HepG2 (cell line): Measurements from ENCODE around the gene ELP1. TPM values are rescaled to one million over a fixed set of nuclear protein-coding genes. Genes with fewer than 3 reads are reported as not detected.

Experiments used
- ATAC-seq: fragments of 200-7000 bp; cut with Tn5 transposase; 3 replicates; pipeline ENCODE4 v1.9.1; 2020; ENCODE audit warnings: mild to moderate bottlenecking, moderate library complexity
- BruUV-seq: library from RNA; stranded (reverse); fragments of 400-500 nt; replicated peaks from 2 replicates; lab custom pipeline; 2021; lab: Mats Ljungman, UMichigan
- CTCF ChIA-PET: fragments of 300-600 bp; formaldehyde crosslinking; extraction: SDS; loops from one replicate; lab custom pipeline; 2021; ENCODE audit warnings: low total read pairs, inconsistent platforms, low intra/inter-chr PET ratio; lab: Yijun Ruan, JAX
- POLR2A ChIA-PET: fragments of 350-600 bp; sonication (Branson Sonifier 250); formaldehyde crosslinking; loops from one replicate; lab custom pipeline; 2020; ENCODE audit warnings: antibody characterized with exemption, inconsistent platforms; lab: Yijun Ruan, JAX
- DNase-seq: peaks from one replicate; pipeline ENCODE4 v3.0.0-alpha.2; 2015; ENCODE audit warnings: low spot score
- FAIRE-seq: peaks from 3 replicates; lab custom pipeline; 2011; peaks lifted over from hg19 to GRCh38; lab: Jason Lieb, UNC
- H2AFZ ChIP-seq: one replicate; pipeline ENCODE4 v1.6.1; 2011; ENCODE audit warnings: low read length, inconsistent platforms
- H3K27ac ChIP-seq: fragments of 300-600 bp; 3 replicates; pipeline ENCODE4 v1.8.0; 2011; ENCODE audit warnings: mixed run types, mild to moderate bottlenecking, mixed read lengths, low read length, inconsistent platforms; ENCODE audit not compliant: insufficient read depth; ENCODE audit errors: extremely low read length
- H3K27me3 ChIP-seq, 2 experiments: fragments of 200-600 bp in 1 of 2; 2 replicates in 1 of 2; 3 replicates in 1 of 2; pipeline versions ENCODE4 v1.6.0 to v1.8.0; 2011; ENCODE audit warnings: low read length in 2 of 2, mild to moderate bottlenecking in 2 of 2, moderate library complexity in 2 of 2, inconsistent platforms in 1 of 2; ENCODE audit not compliant: insufficient read depth in 2 of 2, control insufficient read depth in 1 of 2
- H3K36me3 ChIP-seq, 2 experiments: fragments of 200-600 bp in 1 of 2; replicated peaks in 1 of 2; 2 replicates in 1 of 2; 3 replicates in 1 of 2; pipeline versions ENCODE4 v1.5.1 to v1.8.0; 2011; ENCODE audit warnings: low read length in 2 of 2, inconsistent platforms in 1 of 2; ENCODE audit not compliant: insufficient read depth in 2 of 2, control insufficient read depth in 1 of 2
- H3K4me1 ChIP-seq: 2 replicates; pipeline ENCODE4 v1.5.1; 2012; ENCODE audit warnings: low read length, inconsistent platforms; ENCODE audit not compliant: insufficient read depth
- H3K4me2 ChIP-seq: 2 replicates; pipeline ENCODE4 v1.6.0; 2011; ENCODE audit warnings: low read depth, low read length, inconsistent platforms
- H3K4me3 ChIP-seq, 3 experiments: fragments of 200-600 bp in 1 of 3; sonication (generic), shearing (Covaris generic) in 1 of 3; replicated peaks in 1 of 3; 2 replicates each; pipeline ENCODE4 v1.5.1; 2011 to 2016; ENCODE audit warnings: low read length in 3 of 3, inconsistent platforms in 2 of 3, low read depth in 2 of 3, mild to moderate bottlenecking in 2 of 3, control low read depth in 1 of 3, mixed read lengths in 1 of 3; ENCODE audit not compliant: insufficient read depth in 1 of 3
- H3K79me2 ChIP-seq: one replicate; pipeline ENCODE4 v1.6.1; 2011; ENCODE audit warnings: low read length, inconsistent platforms; ENCODE audit not compliant: insufficient read depth
- H3K9ac ChIP-seq: 2 replicates; pipeline ENCODE4 v1.6.0; 2011; ENCODE audit warnings: mild to moderate bottlenecking, low read depth, low read length, inconsistent platforms; ENCODE audit not compliant: insufficient read depth
- H3K9me3 ChIP-seq: 2 replicates; pipeline ENCODE4 v1.5.1; 2012; ENCODE audit warnings: mild to moderate bottlenecking, low read length
- H4K20me1 ChIP-seq: 2 replicates; pipeline ENCODE4 v1.6.0; 2011; ENCODE audit warnings: inconsistent platforms, mild to moderate bottlenecking, low read length, moderate library complexity; ENCODE audit not compliant: insufficient read depth
- KLF11 ChIP-seq: IDR thresholded peaks from 2 replicates; pipeline ENCODE4 v1.6.1; 2016; ENCODE audit warnings: missing compliant biosample characterization
- MIXL1 ChIP-seq: IDR thresholded peaks from 2 replicates; pipeline ENCODE4 v1.6.1; 2016
- RXRB ChIP-seq: IDR thresholded peaks from 2 replicates; pipeline ENCODE4 v1.6.1; 2016; ENCODE audit warnings: borderline replicate concordance, missing genetic modification reagents, missing compliant biosample characterization
- SNAPC2 ChIP-seq: sonication (generic); formaldehyde crosslinking; IDR thresholded peaks from 2 replicates; pipeline ENCODE4 v1.8.1; 2022; ENCODE audit warnings: mild to moderate bottlenecking, missing genetic modification reagents
- STAG1 ChIP-seq: sonication (generic); formaldehyde crosslinking; IDR thresholded peaks from 2 replicates; pipeline ENCODE4 v1.4.0; 2020; ENCODE audit warnings: missing genetic modification reagents
- SYNCRIP ChIP-seq: fragments of 200-400 bp; formaldehyde crosslinking; IDR thresholded peaks from 2 replicates; pipeline ENCODE4 v1.6.1; 2018; ENCODE audit warnings: mild to moderate bottlenecking, low read depth, low read length; ENCODE audit not compliant: insufficient read depth
- TEF ChIP-seq: sonication (generic); formaldehyde crosslinking; IDR thresholded peaks from 2 replicates; pipeline ENCODE4 v1.5.0; 2020; ENCODE audit warnings: missing genetic modification reagents
- ZBTB43 ChIP-seq: sonication (generic); formaldehyde crosslinking; conservative IDR thresholded peaks from 2 replicates; pipeline ENCODE4 v1.4.0; 2020; ENCODE audit warnings: missing genetic modification reagents
- ZMYM3 ChIP-seq: sonication (generic); formaldehyde crosslinking; IDR thresholded peaks from 2 replicates; pipeline ENCODE4 v1.5.1; 2020; ENCODE audit warnings: mild to moderate bottlenecking, missing genetic modification reagents
- ZNF17 ChIP-seq: sonication (generic); formaldehyde crosslinking; IDR thresholded peaks from 2 replicates; pipeline ENCODE4 v1.5.0; 2020; ENCODE audit warnings: mild to moderate bottlenecking, missing genetic modification reagents
- ZNF263 ChIP-seq: sonication (generic); formaldehyde crosslinking; IDR thresholded peaks from 2 replicates; pipeline ENCODE4 v1.4.0; 2020; ENCODE audit warnings: missing genetic modification reagents
- ZNF644 ChIP-seq: IDR thresholded peaks from 2 replicates; pipeline ENCODE4 v1.6.1; 2016; ENCODE audit warnings: low read depth
- ZNF83 ChIP-seq: sonication (generic); formaldehyde crosslinking; IDR thresholded peaks from 2 replicates; pipeline ENCODE4 v1.4.0; 2020; ENCODE audit warnings: missing genetic modification reagents, mild to moderate bottlenecking, borderline replicate concordance
- WGBS: methylation state at CpG from one replicate; pipeline ENCODE4 v1.1.6; 2017; ENCODE audit warnings: low lambda C conversion rate; 5-methylcytosine and 5-hydroxymethylcytosine counted together
- in situ Hi-C: cut with HindIII; loops from 2 replicates; pipeline ENCODE4 v1.10.0; 2017; ENCODE audit warnings: low pct_unique_long_range_greater_than_20kb; ENCODE audit not compliant: extremely low pct_ligation_motif_present
- intact Hi-C: fragments of 100-400 bp; cut with micrococcal nuclease; formaldehyde crosslinking; loops from one replicate; pipeline ENCODE4 v1.10.0; 2022; ENCODE audit not compliant: unreplicated experiment
- polyA plus RNA-seq, 8 experiments: library from polyadenylated mRNA; depleted of rRNA in 3 of 8; stranded (reverse) in 7 of 8; unstranded in 1 of 8; fragments of >200 nt; fragmentation: Illumina TruSeq in 4 of 8; extraction: Trizol in 4 of 8; gene quantifications; 2 replicates each; pipeline versions ENCODE4 v1.2.1 to v1.2.3, GENCODE V29; 2011 to 2016; ENCODE audit warnings: low read depth in 4 of 8, missing spikeins in 1 of 8, mixed read lengths in 1 of 8; ENCODE audit not compliant: insufficient read depth in 1 of 8
- total RNA-seq, 5 experiments: library from RNA; depleted of rRNA; stranded (reverse); fragments of >200 nt; fragmentation: Illumina TruSeq; extraction: Trizol; gene quantifications; 2 replicates each; pipeline ENCODE4 v1.2.3, GENCODE V29; 2016; ENCODE audit warnings: low read depth in 1 of 5
- TF ChIP-seq, protein P1 (sequence below): sonication (generic); formaldehyde crosslinking; IDR thresholded peaks from one replicate; pipeline ENCODE4 v1.5.1; 2020; ENCODE audit warnings: mild to moderate bottlenecking, missing genetic modification reagents; ENCODE audit errors: not compliant biosample characterization
- TF ChIP-seq, protein P2 (sequence below): sonication (generic); formaldehyde crosslinking; conservative IDR thresholded peaks from 2 replicates; pipeline ENCODE4 v1.8.0; 2022; ENCODE audit warnings: mild to moderate bottlenecking, moderate library complexity, missing genetic modification reagents

Gene ELP1
- total and polyA plus RNA-seq, 2 of the 13 experiments (the other 11 are each of a cell fraction or from before 2014, with no cell fraction given), result 157 to 275 TPM

- WGBS, result 63% methylated on average over 2 of the region's 2 CpGs
- Histone ChIP-seq H2AFZ (no peak overlapping the region), H3K27me3 (no peaks in the 10 kb centered on the region), H3K4me1 (peaks cover 33% of the 10 kb centered on the region), H4K20me1 (no peaks in the 10 kb centered on the region), H3K9ac (no peak overlapping the region), H3K9me3 (no peaks in the 10 kb centered on the region), H3K36me3 (no peaks in the 10 kb centered on the region), H3K79me2 (no peaks in the 10 kb centered on the region), H3K4me3 (no peak overlapping the region), H3K27ac (no peak overlapping the region), H3K4me2 (no peak overlapping the region)
- BruUV-seq, result no TSS peak
- intact Hi-C loops, result no loop called here
- no peak for FAIRE-seq
- in situ Hi-C loops, result no loop called here
- no peak for ATAC-seq
- POLR2A ChIA-PET, result no interaction called here
- CTCF ChIA-PET, result no interaction called here
- DNase-seq, result no peak
- TF ChIP-seq SNAPC2 (CRISPR knock-in tag) (no peak), ZNF263 (CRISPR knock-in tag) (no peak), SYNCRIP (no peak), MIXL1 (CRISPR knock-in tag) (no peak), RXRB (CRISPR knock-in tag) (no peak), ZBTB43 (no peak), KLF11 (CRISPR knock-in tag) (no peak), ZNF83 (CRISPR knock-in tag) (no peak), STAG1 (no peak), ZNF17 (no peak), ZMYM3 (CRISPR knock-in tag) (no peak), ZNF644 (CRISPR knock-in tag) (no peak), TEF (no peak)
- TF ChIP-seq, protein P1, sequence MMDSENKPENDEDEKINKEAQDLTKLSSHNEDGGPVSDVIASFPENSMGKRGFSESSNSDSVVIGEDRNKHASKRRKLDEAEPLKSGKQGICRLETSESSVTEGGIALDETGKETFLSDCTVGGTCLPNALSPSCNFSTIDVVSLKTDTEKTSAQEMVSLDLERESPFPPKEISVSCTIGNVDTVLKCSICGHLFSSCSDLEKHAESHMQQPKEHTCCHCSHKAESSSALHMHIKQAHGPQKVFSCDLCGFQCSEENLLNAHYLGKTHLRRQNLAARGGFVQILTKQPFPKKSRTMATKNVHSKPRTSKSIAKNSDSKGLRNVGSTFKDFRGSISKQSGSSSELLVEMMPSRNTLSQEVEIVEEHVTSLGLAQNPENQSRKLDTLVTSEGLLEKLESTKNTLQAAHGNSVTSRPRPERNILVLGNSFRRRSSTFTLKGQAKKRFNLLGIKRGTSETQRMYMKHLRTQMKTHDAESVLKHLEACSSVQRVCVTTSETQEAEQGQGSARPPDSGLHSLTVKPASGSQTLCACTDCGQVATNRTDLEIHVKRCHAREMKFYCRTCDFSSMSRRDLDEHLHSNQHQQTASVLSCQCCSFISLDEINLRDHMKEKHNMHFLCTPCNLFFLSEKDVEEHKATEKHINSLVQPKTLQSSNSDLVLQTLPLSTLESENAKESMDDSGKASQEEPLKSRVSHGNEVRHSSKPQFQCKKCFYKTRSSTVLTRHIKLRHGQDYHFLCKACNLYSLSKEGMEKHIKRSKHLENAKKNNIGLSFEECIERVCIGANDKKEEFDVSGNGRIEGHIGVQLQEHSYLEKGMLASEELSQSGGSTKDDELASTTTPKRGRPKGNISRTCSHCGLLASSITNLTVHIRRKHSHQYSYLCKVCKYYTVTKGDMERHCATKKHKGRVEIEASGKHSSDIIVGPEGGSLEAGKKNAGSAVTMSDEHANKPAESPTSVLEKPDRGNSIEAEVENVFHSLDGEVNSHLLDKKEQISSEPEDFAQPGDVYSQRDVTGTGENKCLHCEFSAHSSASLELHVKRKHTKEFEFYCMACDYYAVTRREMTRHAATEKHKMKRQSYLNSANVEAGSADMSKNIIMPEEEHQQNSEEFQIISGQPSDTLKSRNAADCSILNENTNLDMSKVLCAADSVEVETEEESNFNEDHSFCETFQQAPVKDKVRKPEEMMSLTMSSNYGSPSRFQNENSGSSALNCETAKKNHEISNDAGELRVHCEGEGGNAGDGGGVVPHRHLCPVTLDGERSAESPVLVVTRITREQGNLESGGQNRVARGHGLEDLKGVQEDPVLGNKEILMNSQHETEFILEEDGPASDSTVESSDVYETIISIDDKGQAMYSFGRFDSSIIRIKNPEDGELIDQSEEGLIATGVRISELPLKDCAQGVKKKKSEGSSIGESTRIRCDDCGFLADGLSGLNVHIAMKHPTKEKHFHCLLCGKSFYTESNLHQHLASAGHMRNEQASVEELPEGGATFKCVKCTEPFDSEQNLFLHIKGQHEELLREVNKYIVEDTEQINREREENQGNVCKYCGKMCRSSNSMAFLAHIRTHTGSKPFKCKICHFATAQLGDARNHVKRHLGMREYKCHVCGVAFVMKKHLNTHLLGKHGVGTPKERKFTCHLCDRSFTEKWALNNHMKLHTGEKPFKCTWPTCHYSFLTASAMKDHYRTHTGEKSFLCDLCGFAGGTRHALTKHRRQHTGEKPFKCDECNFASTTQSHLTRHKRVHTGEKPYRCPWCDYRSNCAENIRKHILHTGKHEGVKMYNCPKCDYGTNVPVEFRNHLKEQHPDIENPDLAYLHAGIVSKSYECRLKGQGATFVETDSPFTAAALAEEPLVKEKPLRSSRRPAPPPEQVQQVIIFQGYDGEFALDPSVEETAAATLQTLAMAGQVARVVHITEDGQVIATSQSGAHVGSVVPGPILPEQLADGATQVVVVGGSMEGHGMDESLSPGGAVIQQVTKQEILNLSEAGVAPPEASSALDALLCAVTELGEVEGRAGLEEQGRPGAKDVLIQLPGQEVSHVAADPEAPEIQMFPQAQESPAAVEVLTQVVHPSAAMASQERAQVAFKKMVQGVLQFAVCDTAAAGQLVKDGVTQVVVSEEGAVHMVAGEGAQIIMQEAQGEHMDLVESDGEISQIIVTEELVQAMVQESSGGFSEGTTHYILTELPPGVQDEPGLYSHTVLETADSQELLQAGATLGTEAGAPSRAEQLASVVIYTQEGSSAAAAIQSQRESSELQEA (CRISPR knock-in tag), result no peak
- TF ChIP-seq, protein P2, sequence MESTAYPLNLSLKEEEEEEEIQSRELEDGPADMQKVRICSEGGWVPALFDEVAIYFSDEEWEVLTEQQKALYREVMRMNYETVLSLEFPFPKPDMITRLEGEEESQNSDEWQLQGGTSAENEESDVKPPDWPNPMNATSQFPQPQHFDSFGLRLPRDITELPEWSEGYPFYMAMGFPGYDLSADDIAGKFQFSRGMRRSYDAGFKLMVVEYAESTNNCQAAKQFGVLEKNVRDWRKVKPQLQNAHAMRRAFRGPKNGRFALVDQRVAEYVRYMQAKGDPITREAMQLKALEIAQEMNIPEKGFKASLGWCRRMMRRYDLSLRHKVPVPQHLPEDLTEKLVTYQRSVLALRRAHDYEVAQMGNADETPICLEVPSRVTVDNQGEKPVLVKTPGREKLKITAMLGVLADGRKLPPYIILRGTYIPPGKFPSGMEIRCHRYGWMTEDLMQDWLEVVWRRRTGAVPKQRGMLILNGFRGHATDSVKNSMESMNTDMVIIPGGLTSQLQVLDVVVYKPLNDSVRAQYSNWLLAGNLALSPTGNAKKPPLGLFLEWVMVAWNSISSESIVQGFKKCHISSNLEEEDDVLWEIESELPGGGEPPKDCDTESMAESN, result no peak
Measured at GRCh38 chr9:108845947-108846346, 88.0 kb downstream of the ELP1 start.
